Measurements from ENCODE around the gene NEK6.

The NEK6 gene

DNA sequence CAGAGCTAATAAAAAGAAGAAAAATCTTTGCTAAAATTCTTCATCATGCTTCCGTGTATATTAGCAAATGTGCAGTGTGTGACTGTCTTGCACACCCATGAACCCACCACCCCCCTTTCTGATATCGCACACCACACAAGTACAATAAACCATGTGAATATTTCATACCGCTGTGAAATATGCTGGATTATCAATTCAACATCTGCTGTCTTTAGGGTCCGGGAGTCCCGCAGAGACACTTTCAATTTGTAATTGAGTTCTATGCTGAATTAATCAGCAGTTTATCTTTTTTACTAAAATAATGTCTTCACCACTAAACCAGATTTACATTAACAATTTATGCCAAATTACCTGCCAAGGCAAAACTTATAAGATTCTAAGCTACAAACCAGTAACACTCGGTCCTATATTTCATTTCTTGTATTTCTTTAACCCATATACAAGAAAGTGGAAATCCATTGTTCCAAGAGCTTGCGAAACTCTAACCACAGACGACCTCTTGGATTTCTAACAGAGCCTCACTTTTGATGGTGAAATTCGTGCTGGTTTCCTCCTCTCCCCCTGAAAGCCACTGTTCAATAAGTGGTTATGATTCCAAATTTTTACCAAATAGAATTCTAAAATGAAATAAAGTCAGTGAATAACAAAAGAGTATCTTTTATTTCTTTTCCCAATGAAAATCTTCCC, 113.3 kb downstream of the NEK6 start:
- H3K79me2 ChIP-seq (ENCODE audit: insufficient read depth, low read depth), result peaks cover 48% of the 10 kb centered on the region; the same call in 1 of the 2 replicates
- TF ChIP-seq, protein P1, sequence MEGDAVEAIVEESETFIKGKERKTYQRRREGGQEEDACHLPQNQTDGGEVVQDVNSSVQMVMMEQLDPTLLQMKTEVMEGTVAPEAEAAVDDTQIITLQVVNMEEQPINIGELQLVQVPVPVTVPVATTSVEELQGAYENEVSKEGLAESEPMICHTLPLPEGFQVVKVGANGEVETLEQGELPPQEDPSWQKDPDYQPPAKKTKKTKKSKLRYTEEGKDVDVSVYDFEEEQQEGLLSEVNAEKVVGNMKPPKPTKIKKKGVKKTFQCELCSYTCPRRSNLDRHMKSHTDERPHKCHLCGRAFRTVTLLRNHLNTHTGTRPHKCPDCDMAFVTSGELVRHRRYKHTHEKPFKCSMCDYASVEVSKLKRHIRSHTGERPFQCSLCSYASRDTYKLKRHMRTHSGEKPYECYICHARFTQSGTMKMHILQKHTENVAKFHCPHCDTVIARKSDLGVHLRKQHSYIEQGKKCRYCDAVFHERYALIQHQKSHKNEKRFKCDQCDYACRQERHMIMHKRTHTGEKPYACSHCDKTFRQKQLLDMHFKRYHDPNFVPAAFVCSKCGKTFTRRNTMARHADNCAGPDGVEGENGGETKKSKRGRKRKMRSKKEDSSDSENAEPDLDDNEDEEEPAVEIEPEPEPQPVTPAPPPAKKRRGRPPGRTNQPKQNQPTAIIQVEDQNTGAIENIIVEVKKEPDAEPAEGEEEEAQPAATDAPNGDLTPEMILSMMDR (conservative IDR thresholded peaks at IDR 0.05; ENCODE audit: low read depth, low read length), result no peak
- H3K36me3 ChIP-seq (ENCODE audit: insufficient read depth), result no peaks in the 10 kb centered on the region
- H3K4me1 ChIP-seq (ENCODE audit: low read depth, poor library complexity, severe bottlenecking), result no peaks in the 10 kb centered on the region
- no peaks in the 10 kb centered on the region for H4K20me1 ChIP-seq (ENCODE audit: insufficient read depth)
- no peak overlapping the region for H2AFZ ChIP-seq (ENCODE audit: low read depth)
- no peak overlapping the region for H3K4me3 ChIP-seq (IDR thresholded peaks at IDR 0.05; ENCODE audit: insufficient read depth, low read depth, low read length)
- H3K27me3 ChIP-seq (ENCODE audit: insufficient read depth, low read depth), result no peaks in the 10 kb centered on the region
- no peak overlapping the region for H3K9ac ChIP-seq
- no peak overlapping the region for H3K4me2 ChIP-seq
- H3K27ac ChIP-seq, result no peak overlapping the region

DNA sequence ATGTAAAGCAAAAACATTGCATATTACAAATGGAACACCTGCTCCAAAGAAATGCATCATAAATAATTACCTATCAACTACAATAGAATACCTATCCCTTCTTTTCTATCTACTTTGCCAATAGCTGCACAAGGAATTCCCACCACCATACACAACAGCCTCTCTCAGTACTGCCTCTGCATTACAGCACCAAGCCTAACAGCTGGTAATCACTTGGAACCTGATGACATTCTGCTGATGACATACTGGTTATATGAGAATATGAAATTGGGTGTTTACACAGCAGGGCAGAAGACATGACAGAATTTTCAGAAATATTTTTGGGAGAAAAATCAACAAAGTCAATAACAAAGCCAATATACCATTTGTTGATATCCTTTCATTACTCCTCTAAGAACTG, 114.3 kb downstream of the NEK6 start:
- Histone ChIP-seq H3K79me2 (ENCODE audit: insufficient read depth, low read depth) (peaks cover 49% of the 10 kb centered on the region; the same call in 1 of the 2 replicates), H3K4me3 (IDR thresholded peaks at IDR 0.05; ENCODE audit: insufficient read depth, low read depth, low read length) (no peak overlapping the region), H3K9ac (no peak overlapping the region), H4K20me1 (ENCODE audit: insufficient read depth) (no peaks in the 10 kb centered on the region), H3K36me3 (ENCODE audit: insufficient read depth) (no peaks in the 10 kb centered on the region), H3K4me2 (no peak overlapping the region), H3K4me1 (ENCODE audit: low read depth, poor library complexity, severe bottlenecking) (no peaks in the 10 kb centered on the region), H3K27ac (no peak overlapping the region), H2AFZ (ENCODE audit: low read depth) (no peak overlapping the region), H3K27me3 (ENCODE audit: insufficient read depth, low read depth) (no peaks in the 10 kb centered on the region)
- TF ChIP-seq, protein P1 (conservative IDR thresholded peaks at IDR 0.05; ENCODE audit: low read depth, low read length), result no peak

DNA sequence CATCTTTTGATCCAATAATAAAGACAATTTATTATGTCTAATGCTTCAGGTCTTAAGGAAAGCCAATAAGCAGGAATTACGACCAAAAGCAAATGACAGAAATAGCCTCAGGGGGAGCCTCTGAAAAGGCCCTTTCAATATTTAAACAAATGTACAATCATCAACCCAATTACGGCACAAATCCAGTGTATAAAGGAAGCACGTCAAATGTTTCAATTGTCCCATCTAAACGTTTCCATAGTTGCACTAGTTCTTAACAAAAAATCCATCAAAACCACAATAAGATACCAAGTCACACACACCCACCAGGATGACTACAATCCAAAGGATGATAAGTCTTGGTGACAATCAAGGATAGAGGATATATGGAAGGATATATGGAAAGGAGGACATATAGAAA, 115.6 kb downstream of the NEK6 start:
- no peak overlapping the region for H2AFZ ChIP-seq (ENCODE audit: low read depth)
- no peaks in the 10 kb centered on the region for H3K36me3 ChIP-seq (ENCODE audit: insufficient read depth)
- no peak overlapping the region for H3K4me2 ChIP-seq
- no peaks in the 10 kb centered on the region for H4K20me1 ChIP-seq (ENCODE audit: insufficient read depth)
- no peaks in the 10 kb centered on the region for H3K27me3 ChIP-seq (ENCODE audit: insufficient read depth, low read depth)
- TF ChIP-seq, protein P1 (conservative IDR thresholded peaks at IDR 0.05; ENCODE audit: low read depth, low read length), result no peak
- H3K4me3 ChIP-seq (IDR thresholded peaks at IDR 0.05; ENCODE audit: insufficient read depth, low read depth, low read length), result no peak overlapping the region
- no peaks in the 10 kb centered on the region for H3K4me1 ChIP-seq (ENCODE audit: low read depth, poor library complexity, severe bottlenecking)
- H3K9ac ChIP-seq, result no peak overlapping the region
- no peak overlapping the region for H3K27ac ChIP-seq
- H3K79me2 ChIP-seq (ENCODE audit: insufficient read depth, low read depth), result peaks cover 44% of the 10 kb centered on the region; the same call in 1 of the 2 replicates

DNA sequence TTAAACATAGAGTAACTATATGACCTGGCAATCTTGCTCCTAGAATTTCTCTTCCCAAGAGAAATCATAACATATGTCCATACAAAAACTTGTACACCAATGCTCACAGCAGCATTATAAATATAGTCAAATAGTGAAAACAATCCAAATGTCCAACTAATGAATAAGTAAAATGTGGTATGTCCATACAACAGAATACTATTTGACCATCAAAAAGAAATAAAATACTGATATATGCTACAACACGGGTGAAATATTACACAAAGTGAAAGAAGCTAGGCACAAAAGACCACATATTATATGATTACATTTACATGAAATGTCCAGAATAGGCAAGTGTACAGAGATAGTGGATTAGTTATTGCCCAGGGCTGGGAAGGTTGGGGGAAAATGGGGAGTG, 116.1 kb downstream of the NEK6 start:
- H4K20me1 ChIP-seq (ENCODE audit: insufficient read depth), result no peaks in the 10 kb centered on the region
- TF ChIP-seq, protein P1 (conservative IDR thresholded peaks at IDR 0.05; ENCODE audit: low read depth, low read length), result no peak
- no peak overlapping the region for H3K4me3 ChIP-seq (IDR thresholded peaks at IDR 0.05; ENCODE audit: insufficient read depth, low read depth, low read length)
- peaks cover 41% of the 10 kb centered on the region; the same call in 1 of the 2 replicates for H3K79me2 ChIP-seq (ENCODE audit: insufficient read depth, low read depth)
- no peak overlapping the region for H3K9ac ChIP-seq
- no peaks in the 10 kb centered on the region for H3K27me3 ChIP-seq (ENCODE audit: insufficient read depth, low read depth)
- H3K36me3 ChIP-seq (ENCODE audit: insufficient read depth), result no peaks in the 10 kb centered on the region
- no peak overlapping the region for H2AFZ ChIP-seq (ENCODE audit: low read depth)
- H3K4me1 ChIP-seq (ENCODE audit: low read depth, poor library complexity, severe bottlenecking), result no peaks in the 10 kb centered on the region
- no peak overlapping the region for H3K27ac ChIP-seq
- H3K4me2 ChIP-seq, result no peak overlapping the region

Measured in KMS-11 (cell line).